Breast epithelium (tissue), 3 donors: Measurements from ENCODE around the gene CAMKK1.

Source experiments
- CTCF ChIP-seq, 3 donors: fragments of 450-650 bp; IDR thresholded peaks; one replicate each; pipeline ENCODE4 v1.5.1; 2016 to 2017; ENCODE audit warnings: antibody characterized with exemption in 3 of 3, mild to moderate bottlenecking in 3 of 3, moderate library complexity in 3 of 3
- POLR2A ChIP-seq: fragments of 450-650 bp; IDR thresholded peaks from one replicate; pipeline ENCODE4 v1.6.1; 2016; ENCODE audit warnings: antibody characterized with exemption, mild to moderate bottlenecking, moderate library complexity

GRCh38 chr17:3927628-3928340 is 34.9 kb upstream of the CAMKK1 start:
- TF ChIP-seq POLR2A (no peak), CTCF (IDR thresholded peaks at IDR 0.05) (no peak)
